ENCODE measurements around the gene PLXNC1.

Gene PLXNC1

DNA sequence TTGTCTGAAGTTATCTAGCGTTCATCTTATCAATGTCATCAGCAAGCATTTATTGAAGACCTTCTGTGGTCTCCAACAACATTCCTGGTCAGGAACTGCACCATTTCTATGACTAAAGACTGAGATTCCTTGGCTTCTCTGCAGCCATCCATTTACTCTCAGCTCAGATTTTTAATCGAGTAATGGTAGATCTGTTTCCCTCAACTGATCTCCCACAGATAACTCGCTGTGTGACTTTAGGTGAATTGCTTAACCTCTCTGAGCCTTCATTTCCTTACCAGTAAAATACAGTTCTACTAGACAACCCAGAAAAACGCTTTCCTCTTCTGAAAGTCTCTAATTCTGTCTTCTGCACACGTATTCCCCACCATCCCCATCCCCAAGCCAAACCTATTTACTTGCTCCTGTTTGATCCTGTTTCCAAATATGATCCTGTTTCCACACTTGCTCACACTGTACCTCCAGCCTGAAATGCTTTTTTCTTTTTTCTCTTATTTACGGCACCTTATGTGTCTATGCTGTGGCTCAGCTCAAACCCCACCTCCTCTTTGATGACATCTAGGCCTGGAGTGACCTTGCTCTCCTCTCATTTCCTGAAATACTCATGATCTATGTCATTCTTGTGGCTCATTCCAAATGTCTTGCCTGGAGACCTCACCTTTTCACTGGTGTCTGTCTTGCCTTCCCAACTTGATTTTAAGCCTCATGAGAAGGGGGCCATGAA is 21.8 kb downstream of the PLXNC1 start:
- H3F3A ChIP-seq (ENCODE audit: low read depth), result 0 out of 2 replicates have a peak, but pooled peaks cover 5% of the 10 kb centered on the region
- no peaks in the 10 kb centered on the region for H3K9me2 ChIP-seq (replicated peaks; ENCODE audit: low read depth, low read length)
- TF ChIP-seq, protein P1, sequence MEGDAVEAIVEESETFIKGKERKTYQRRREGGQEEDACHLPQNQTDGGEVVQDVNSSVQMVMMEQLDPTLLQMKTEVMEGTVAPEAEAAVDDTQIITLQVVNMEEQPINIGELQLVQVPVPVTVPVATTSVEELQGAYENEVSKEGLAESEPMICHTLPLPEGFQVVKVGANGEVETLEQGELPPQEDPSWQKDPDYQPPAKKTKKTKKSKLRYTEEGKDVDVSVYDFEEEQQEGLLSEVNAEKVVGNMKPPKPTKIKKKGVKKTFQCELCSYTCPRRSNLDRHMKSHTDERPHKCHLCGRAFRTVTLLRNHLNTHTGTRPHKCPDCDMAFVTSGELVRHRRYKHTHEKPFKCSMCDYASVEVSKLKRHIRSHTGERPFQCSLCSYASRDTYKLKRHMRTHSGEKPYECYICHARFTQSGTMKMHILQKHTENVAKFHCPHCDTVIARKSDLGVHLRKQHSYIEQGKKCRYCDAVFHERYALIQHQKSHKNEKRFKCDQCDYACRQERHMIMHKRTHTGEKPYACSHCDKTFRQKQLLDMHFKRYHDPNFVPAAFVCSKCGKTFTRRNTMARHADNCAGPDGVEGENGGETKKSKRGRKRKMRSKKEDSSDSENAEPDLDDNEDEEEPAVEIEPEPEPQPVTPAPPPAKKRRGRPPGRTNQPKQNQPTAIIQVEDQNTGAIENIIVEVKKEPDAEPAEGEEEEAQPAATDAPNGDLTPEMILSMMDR (conservative IDR thresholded peaks at IDR 0.05; ENCODE audit: low read length), result no peak
- TF ChIP-seq EZH2phosphoT487 (IDR thresholded peaks at IDR 0.05; ENCODE audit: borderline replicate concordance), result no peak
- peaks cover 39% of the 10 kb centered on the region for H3K4me1 ChIP-seq (ENCODE audit: insufficient read depth, low read length, poor library complexity, severe bottlenecking)
- H3K27me3 ChIP-seq (ENCODE audit: insufficient read depth, low read length, poor library complexity, severe bottlenecking), result no peaks in the 10 kb centered on the region
- no peaks in the 10 kb centered on the region for H3K9me3 ChIP-seq (ENCODE audit: insufficient read depth, low read depth, low read length)
- H2AFZ ChIP-seq (ENCODE audit: low read length), result no peak overlapping the region
- H3K79me2 ChIP-seq (ENCODE audit: insufficient read depth, low read length), result no peaks in the 10 kb centered on the region
- no peaks in the 10 kb centered on the region for H4K20me1 ChIP-seq (ENCODE audit: insufficient read depth, low read length, poor library complexity, severe bottlenecking)
- H3K36me3 ChIP-seq (ENCODE audit: insufficient read depth, low read length), result peaks cover 20% of the 10 kb centered on the region; the same call in 1 of the 2 replicates
- no peak overlapping the region for H3K4me3 ChIP-seq (ENCODE audit: low read length, poor library complexity, severe bottlenecking)
- no peak overlapping the region for H3K4me2 ChIP-seq (ENCODE audit: low read depth, low read length, poor library complexity, severe bottlenecking)
- H3K9ac ChIP-seq (ENCODE audit: low read depth, low read length, poor library complexity, severe bottlenecking), result no peak overlapping the region

DNA sequence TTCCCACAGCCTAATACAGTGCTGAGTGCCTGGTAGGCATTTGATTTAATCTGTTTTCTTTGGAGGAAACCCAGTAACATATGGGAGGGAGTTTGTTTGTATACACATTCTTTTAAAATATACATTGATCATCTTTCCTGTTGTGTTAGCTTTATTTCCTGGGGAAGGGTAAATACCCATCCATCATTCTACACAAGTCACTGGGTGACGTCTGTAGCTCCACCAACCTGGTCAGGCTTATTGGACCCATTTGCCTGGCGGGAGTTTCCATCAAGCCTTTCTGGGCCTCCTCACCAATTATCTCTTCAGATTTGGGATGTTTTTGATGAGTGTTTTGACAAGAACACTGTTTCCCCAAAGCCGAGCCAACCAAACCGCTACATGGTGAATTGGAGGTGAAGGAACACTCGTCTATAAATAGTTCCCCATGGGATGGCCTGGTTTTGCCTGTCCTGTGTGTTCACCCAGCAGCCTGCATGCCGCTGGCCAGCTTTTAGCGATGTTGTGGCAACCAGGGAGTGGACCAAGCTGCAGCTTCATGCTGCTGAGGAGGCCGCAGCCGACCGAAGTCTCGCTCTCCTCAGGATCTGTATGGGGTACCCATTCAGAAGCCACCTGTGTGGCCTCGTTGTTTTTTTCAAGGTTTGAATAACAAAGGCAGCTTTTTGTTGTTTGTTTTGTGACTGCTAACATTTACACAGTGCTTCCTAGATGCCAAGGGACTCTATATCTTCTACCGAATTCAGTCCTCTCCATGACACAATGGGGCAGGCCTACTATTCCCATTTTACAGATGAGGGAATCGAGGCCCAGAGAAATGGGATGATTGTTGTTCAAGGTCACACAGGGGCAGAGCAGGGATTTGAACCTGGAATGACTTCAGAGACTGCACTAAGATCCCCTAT is 22.6 kb downstream of the PLXNC1 start:
- Histone ChIP-seq H3K36me3 (ENCODE audit: insufficient read depth, low read length) (peaks cover 20% of the 10 kb centered on the region; the same call in 1 of the 2 replicates), H3K79me2 (ENCODE audit: insufficient read depth, low read length) (no peaks in the 10 kb centered on the region), H2AFZ (ENCODE audit: low read length) (no peak overlapping the region), H3K4me1 (ENCODE audit: insufficient read depth, low read length, poor library complexity, severe bottlenecking) (peaks cover 46% of the 10 kb centered on the region), H3K9me2 (replicated peaks; ENCODE audit: low read depth, low read length) (no peaks in the 10 kb centered on the region), H4K20me1 (ENCODE audit: insufficient read depth, low read length, poor library complexity, severe bottlenecking) (no peaks in the 10 kb centered on the region), H3K27me3 (ENCODE audit: insufficient read depth, low read length, poor library complexity, severe bottlenecking) (no peaks in the 10 kb centered on the region), H3K4me2 (ENCODE audit: low read depth, low read length, poor library complexity, severe bottlenecking) (no peak overlapping the region), H3K9me3 (ENCODE audit: insufficient read depth, low read depth, low read length) (no peaks in the 10 kb centered on the region), H3K9ac (ENCODE audit: low read depth, low read length, poor library complexity, severe bottlenecking) (no peak overlapping the region), H3F3A (ENCODE audit: low read depth) (0 out of 2 replicates have a peak, but pooled peaks cover 5% of the 10 kb centered on the region), H3K4me3 (ENCODE audit: low read length, poor library complexity, severe bottlenecking) (no peak overlapping the region)
- TF ChIP-seq, protein P1 (conservative IDR thresholded peaks at IDR 0.05; ENCODE audit: low read length), result no peak
- TF ChIP-seq EZH2phosphoT487 (IDR thresholded peaks at IDR 0.05; ENCODE audit: borderline replicate concordance), result no peak

DNA sequence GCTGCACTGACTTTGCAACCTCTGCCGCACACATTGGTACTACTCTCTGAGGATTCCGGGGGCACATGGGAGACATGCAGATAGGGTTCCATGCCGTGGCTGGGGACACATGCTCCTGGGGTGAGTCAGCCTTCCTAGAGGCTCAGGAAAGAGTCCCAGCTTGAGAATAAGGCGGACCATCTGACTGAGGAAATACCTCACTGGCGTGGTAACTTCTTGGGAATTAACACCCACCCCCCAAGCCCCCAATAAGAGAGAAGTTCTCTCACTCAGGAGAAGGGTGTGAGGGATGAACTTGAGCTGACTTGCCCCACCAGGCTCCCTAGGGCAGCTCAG is 23.2 kb downstream of the PLXNC1 start:
- no peak for TF ChIP-seq EZH2phosphoT487 (IDR thresholded peaks at IDR 0.05; ENCODE audit: borderline replicate concordance)
- TF ChIP-seq, protein P1 (conservative IDR thresholded peaks at IDR 0.05; ENCODE audit: low read length), result no peak
- no peaks in the 10 kb centered on the region for H3K79me2 ChIP-seq (ENCODE audit: insufficient read depth, low read length)
- no peak overlapping the region for H3K4me3 ChIP-seq (ENCODE audit: low read length, poor library complexity, severe bottlenecking)
- no peak overlapping the region for H3K9ac ChIP-seq (ENCODE audit: low read depth, low read length, poor library complexity, severe bottlenecking)
- no peaks in the 10 kb centered on the region for H3K27me3 ChIP-seq (ENCODE audit: insufficient read depth, low read length, poor library complexity, severe bottlenecking)
- H3K4me2 ChIP-seq (ENCODE audit: low read depth, low read length, poor library complexity, severe bottlenecking), result no peak overlapping the region
- no peak overlapping the region for H2AFZ ChIP-seq (ENCODE audit: low read length)
- H3K9me2 ChIP-seq (replicated peaks; ENCODE audit: low read depth, low read length), result no peaks in the 10 kb centered on the region
- peaks cover 43% of the 10 kb centered on the region for H3K4me1 ChIP-seq (ENCODE audit: insufficient read depth, low read length, poor library complexity, severe bottlenecking)
- peaks cover 20% of the 10 kb centered on the region; the same call in 1 of the 2 replicates for H3K36me3 ChIP-seq (ENCODE audit: insufficient read depth, low read length)
- no peaks in the 10 kb centered on the region for H4K20me1 ChIP-seq (ENCODE audit: insufficient read depth, low read length, poor library complexity, severe bottlenecking)
- H3K9me3 ChIP-seq (ENCODE audit: insufficient read depth, low read depth, low read length), result no peaks in the 10 kb centered on the region
- H3F3A ChIP-seq (ENCODE audit: low read depth), result 0 out of 2 replicates have a peak, but pooled peaks cover 5% of the 10 kb centered on the region

Data from Loucy (cell line).